NCI-H146 (cell line): ENCODE results near the gene SLC6A6.
"Not testable (repeated sequence)": the region's sequence is repeated elsewhere in the genome, so short reads cannot be mapped to it uniquely, and the experiment has no call there.

ENCODE experiments used
- DNase-seq: peaks from one replicate; lab custom pipeline; 2025; lab: John Stamatoyannopoulos, UW

The SLC6A6 gene

GRCh38 chr3:14508966-14509795 is 106.8 kb downstream of the SLC6A6 start:
- DNase-seq = peak; percentile 34

- no peak for DNase-seq
Measured at GRCh38 chr3:14509796-14510100, 107.3 kb downstream of the SLC6A6 start.

- no peak for DNase-seq
Measured at GRCh38 chr3:14510838-14511622, 108.6 kb downstream of the SLC6A6 start.

- DNase-seq = no peak
Measured at GRCh38 chr3:14511623-14512280, 109.3 kb downstream of the SLC6A6 start.

GRCh38 chr3:14512281-14512941 is 110.0 kb downstream of the SLC6A6 start:
- no peak for DNase-seq

- DNase-seq = no peak
Measured at GRCh38 chr3:14512942-14513327, 110.5 kb downstream of the SLC6A6 start.

- DNase-seq = no peak
Measured at GRCh38 chr3:14513566-14514322, 111.3 kb downstream of the SLC6A6 start.

GRCh38 chr3:14514323-14514720 is 111.9 kb downstream of the SLC6A6 start:
- DNase-seq = no peak

- DNase-seq = not testable (repeated sequence)
Measured at GRCh38 chr3:14515526-14515925, 113.1 kb downstream of the SLC6A6 start.

GRCh38 chr3:14516738-14517345 is 114.4 kb downstream of the SLC6A6 start:
- DNase-seq = no peak

GRCh38 chr3:14517601-14518431 is 115.4 kb downstream of the SLC6A6 start:
- no peak for DNase-seq

GRCh38 chr3:14518432-14518802 is 116.0 kb downstream of the SLC6A6 start:
- DNase-seq = no peak

- no peak for DNase-seq
Measured at GRCh38 chr3:14518893-14519292, 116.5 kb downstream of the SLC6A6 start.

GRCh38 chr3:14519406-14519805 is 117.0 kb downstream of the SLC6A6 start:
- no peak for DNase-seq

GRCh38 chr3:14520149-14520548 is 117.7 kb downstream of the SLC6A6 start:
- DNase-seq = no peak

- DNase-seq = no peak
Measured at GRCh38 chr3:14520967-14521366, 118.6 kb downstream of the SLC6A6 start.

GRCh38 chr3:14521611-14522010 is 119.2 kb downstream of the SLC6A6 start:
- no peak for DNase-seq

- DNase-seq = no peak
Measured at GRCh38 chr3:14522129-14522691, 119.8 kb downstream of the SLC6A6 start.

GRCh38 chr3:14522768-14523167 is 120.4 kb downstream of the SLC6A6 start:
- DNase-seq = no peak

GRCh38 chr3:14523792-14524191 is 121.4 kb downstream of the SLC6A6 start:
- DNase-seq = no peak
